B cell (primary cell): ENCODE results near the gene CPEB3. TPM values are rescaled to one million over a fixed set of nuclear protein-coding genes. Genes with fewer than 3 reads are reported as not detected.

Experiments used
- ATAC-seq: fragments of 200-7000 bp; cut with Tn5 transposase; one replicate; pipeline ENCODE4 v1.10.0; 2021; ENCODE audit warnings: low read depth, mild to moderate bottlenecking, moderate number of reproducible peaks, moderate library complexity
- CTCF ChIA-PET: fragments of 350-600 bp; sonication (Branson Sonifier 250); formaldehyde crosslinking; loops from one replicate; lab custom pipeline; 2021; ENCODE audit warnings: antibody characterized with exemption, inconsistent platforms; lab: Charles Lee
- POLR2A ChIA-PET: fragments of 350-600 bp; sonication (Branson Sonifier 250); formaldehyde crosslinking; loops from one replicate; lab custom pipeline; 2021; ENCODE audit warnings: antibody characterized with exemption; lab: Charles Lee
- DNase-seq: peaks from one replicate; pipeline ENCODE4 v3.0.0; 2013
- H2AFZ ChIP-seq: 2 replicates; pipeline ENCODE4 v1.6.1; 2012; ENCODE audit warnings: mild to moderate bottlenecking, low read depth, low read length; ENCODE audit not compliant: insufficient read depth, poor library complexity, severe bottlenecking
- H3K27ac ChIP-seq, 2 donors: 1 replicate in 1 of 2; 2 replicates in 1 of 2; pipeline ENCODE4 v1.5.1; 2012 to 2013; ENCODE audit warnings: low read length in 2 of 2, mild to moderate bottlenecking in 2 of 2, moderate library complexity in 1 of 2
- H3K27me3 ChIP-seq, 4 experiments: fragments of 200-600 bp in 1 of 4; sonication (generic) in 1 of 4; replicated peaks in 1 of 4; 1 replicate in 2 of 4; 2 replicates in 2 of 4; pipeline versions ENCODE4 v1.6.1 to v1.7.0; 2013 to 2016; ENCODE audit warnings: low read length in 3 of 4, mild to moderate bottlenecking in 2 of 4, mixed read lengths in 1 of 4, moderate library complexity in 1 of 4; ENCODE audit not compliant: insufficient read depth in 4 of 4, control insufficient read depth in 3 of 4; ENCODE audit errors: control extremely low read depth in 1 of 4
- H3K36me3 ChIP-seq, 2 experiments: replicated peaks in 1 of 2; 1 replicate in 1 of 2; 2 replicates in 1 of 2; pipeline versions ENCODE4 v1.6.1 to v1.7.1; 2013; ENCODE audit warnings: low read length in 1 of 2; ENCODE audit not compliant: insufficient read depth in 2 of 2, control insufficient read depth in 1 of 2; ENCODE audit errors: control extremely low read depth in 1 of 2, extremely low read depth in 1 of 2
- H3K4me1 ChIP-seq, 2 donors: fragments of 200-600 bp in 1 of 2; sonication (generic) in 1 of 2; 1 replicate in 1 of 2; 2 replicates in 1 of 2; pipeline versions ENCODE4 v1.5.1 to v1.6.1; 2013 to 2017; ENCODE audit warnings: low read length in 2 of 2; ENCODE audit not compliant: control insufficient read depth in 2 of 2, insufficient read depth in 2 of 2
- H3K4me2 ChIP-seq: replicated peaks from 2 replicates; pipeline ENCODE3; 2012; ENCODE audit warnings: mild to moderate bottlenecking, low read depth, low read length; ENCODE audit not compliant: poor library complexity, severe bottlenecking
- H3K4me3 ChIP-seq, 5 experiments: fragments of 200-600 bp in 1 of 5; sonication (generic) in 1 of 5; 1 replicate in 3 of 5; 2 replicates in 2 of 5; pipeline versions ENCODE4 v1.5.1 to v1.7.0; 2011 to 2016; ENCODE audit warnings: low read length in 4 of 5, mild to moderate bottlenecking in 4 of 5, low read depth in 2 of 5, control low read depth in 1 of 5, moderate library complexity in 1 of 5; ENCODE audit not compliant: insufficient read depth in 1 of 5; ENCODE audit errors: control extremely low read depth in 1 of 5, extremely low read depth in 1 of 5
- H3K79me2 ChIP-seq: fragments of 200-600 bp; sonication (generic); one replicate; pipeline ENCODE4 v1.6.0; 2016; ENCODE audit warnings: low read length; ENCODE audit not compliant: control insufficient read depth, insufficient read depth
- H3K9ac ChIP-seq: fragments of 200-600 bp; sonication (generic); 2 replicates; pipeline ENCODE4 v1.6.1; 2017; ENCODE audit warnings: mild to moderate bottlenecking, low read length, moderate library complexity
- H3K9me3 ChIP-seq, 3 donors: one replicate each; pipeline versions ENCODE4 v1.6.1 to v1.7.1; 2013; ENCODE audit warnings: low read length in 2 of 3; ENCODE audit not compliant: control insufficient read depth in 2 of 3, insufficient read depth in 1 of 3; ENCODE audit errors: control extremely low read depth in 1 of 3
- H4K20me1 ChIP-seq: 2 replicates; pipeline ENCODE4 v1.6.0; 2012; ENCODE audit warnings: mild to moderate bottlenecking, low read length; ENCODE audit not compliant: insufficient read depth, control insufficient read depth, poor library complexity, severe bottlenecking
- H3K27ac Mint-ChIP-seq: one replicate; pipeline ENCODE4 v1.8.0; 2021; ENCODE audit warnings: mixed read lengths
- H3K27me3 Mint-ChIP-seq: one replicate; pipeline ENCODE4 v1.8.0; 2021; ENCODE audit warnings: mixed read lengths
- H3K4me1 Mint-ChIP-seq: one replicate; pipeline ENCODE4 v1.8.0; 2021; ENCODE audit warnings: mixed read lengths
- H3K4me3 Mint-ChIP-seq: one replicate; pipeline ENCODE4 v1.8.0; 2021; ENCODE audit warnings: mixed read lengths
- H3K9me3 Mint-ChIP-seq: one replicate; pipeline ENCODE4 v1.8.0; 2022; ENCODE audit warnings: mixed read lengths; ENCODE audit not compliant: insufficient read depth
- CTCF ChIP-seq: fragments of 200-600 bp; IDR thresholded peaks from one replicate; pipeline ENCODE4 v1.8.0; 2022; ENCODE audit warnings: antibody characterized with exemption, mild to moderate bottlenecking
- EZH2 ChIP-seq: IDR thresholded peaks from 2 replicates; pipeline ENCODE4 v1.6.1; 2012; ENCODE audit warnings: borderline replicate concordance, low read depth, mild to moderate bottlenecking, moderate library complexity, low read length; ENCODE audit not compliant: insufficient read depth, poor library complexity, severe bottlenecking
- WGBS: methylation state at CpG from one replicate; pipeline ENCODE4 v1.1.5; 2013; ENCODE audit warnings: missing lambda C conversion rate; ENCODE audit not compliant: insufficient coverage; 5-methylcytosine and 5-hydroxymethylcytosine counted together
- intact Hi-C: fragments of 100-400 bp; cut with micrococcal nuclease; formaldehyde crosslinking; loops from one replicate; pipeline ENCODE4 v1.10.0; 2022
- polyA plus RNA-seq: library from polyadenylated mRNA; depleted of rRNA; stranded (reverse); fragments of >200 nt; gene quantifications from 2 replicates; pipeline ENCODE4 v1.2.3, GENCODE V29; 2012
- total RNA-seq, 2 donors: library from RNA; stranded (reverse); fragments of 120-200 nt in 1 of 2; gene quantifications; 1 replicate in 1 of 2; 2 replicates in 1 of 2; pipeline versions ENCODE4 v1.2.3 to v1.2.4, GENCODE V29; 2013 to 2022

The CPEB3 gene
- total and polyA plus RNA-seq, 2 donors (not counting 1 experiment from before 2014, with no cell fraction given) = 1.6 to 6.7 TPM

DNA sequence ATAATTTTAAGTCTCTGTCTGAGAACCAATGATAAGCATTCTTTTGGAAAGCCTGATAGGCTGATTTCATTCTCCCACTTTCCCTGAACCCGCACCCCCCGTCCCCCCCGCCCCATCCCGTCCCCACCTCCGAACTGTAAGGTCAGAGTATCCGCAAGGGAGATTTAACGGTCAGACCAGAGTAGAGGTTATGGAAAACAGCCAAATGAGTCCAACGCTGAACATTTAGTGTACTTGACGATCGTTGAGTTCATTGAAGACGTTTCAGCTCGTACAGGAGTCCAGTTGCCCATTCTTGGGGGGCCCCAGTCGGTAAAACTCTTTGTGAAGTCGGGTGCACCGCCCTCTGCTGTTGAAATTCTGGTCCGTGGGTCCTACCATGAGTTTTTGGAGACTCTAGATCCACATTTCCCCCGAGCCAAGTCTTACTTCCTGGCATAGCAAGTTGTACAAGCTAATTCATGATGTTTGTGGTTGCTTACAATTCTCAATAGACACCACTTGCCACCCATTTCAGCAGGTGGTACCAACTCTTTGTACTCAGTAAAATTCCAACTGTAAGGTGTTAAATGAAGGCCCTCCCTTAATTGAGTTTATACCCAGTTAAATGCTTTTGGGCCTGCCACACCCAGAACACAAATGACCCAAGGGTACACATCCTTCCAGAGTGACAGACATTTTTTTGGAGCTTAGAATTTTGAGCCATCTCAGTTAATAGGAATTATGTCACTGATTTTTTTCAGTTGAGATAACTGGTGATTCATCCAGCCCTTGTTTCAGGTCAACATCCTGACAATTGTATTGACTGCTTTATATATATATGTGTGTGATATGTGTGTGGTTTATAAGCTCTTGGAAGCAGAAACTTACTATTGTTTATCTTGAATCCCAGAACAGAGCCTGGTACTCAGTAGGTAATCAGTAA lies 1.3 kb upstream of the CPEB3 start:
- POLR2A ChIA-PET = interaction anchor here (0.6 to 1.1 kb wide), 2 partner anchors 204 to 1390 kb away, joined by 3 to 5 read pairs; no protein-coding TSS in a partner anchor
- H3K9me3 ChIP-seq = no peaks in the 10 kb centered on the region
- Mint-ChIP-seq H3K4me3 (peak overlapping the region; percentile 95), H3K9me3 (no peaks in the 10 kb centered on the region), H3K4me1 (peaks cover 38% of the 10 kb centered on the region), H3K27me3 (no peaks in the 10 kb centered on the region), H3K27ac (peak overlapping the region; percentile 91)
- intact Hi-C loops = loop anchor here (1.0 to 10.0 kb wide), 10 partner anchors 52 to 1410 kb away; partner anchors contain the start of genes BTAF1, CEP55, EXOC6 and FRA10AC1
- peaks cover 18% of the 10 kb centered on the region for H4K20me1 ChIP-seq
- H3K36me3 ChIP-seq = peaks cover 3% of the 10 kb centered on the region in 2 experiments
- DNase-seq (peak; percentile 69), ATAC-seq (no peak)
- TF ChIP-seq CTCF = peak; percentile 41
- TF ChIP-seq EZH2 = no peak
- peaks cover 15 to 27% of the 10 kb centered on the region in 2 donors for H3K4me1 ChIP-seq
- H3K79me2 ChIP-seq = peaks cover 87% of the 10 kb centered on the region
- H3K27me3 ChIP-seq = no peaks in the 10 kb centered on the region
- H3K9ac ChIP-seq = peak overlapping the region; percentile 99
- WGBS = under 1% methylated on average over 10 of the region's 17 CpGs
- peak overlapping the region; percentile 55 to 88 for H3K27ac ChIP-seq
- H2AFZ ChIP-seq = peak overlapping the region; percentile 100
- H3K4me2 ChIP-seq = peak overlapping the region; percentile 98
- CTCF ChIA-PET = interaction anchor here (0.6 to 3.4 kb wide), 6 partner anchors 12 to 207 kb away, joined by 3 to 41 read pairs (median 4); no protein-coding TSS in a partner anchor
- peak overlapping the region; percentile 46 to 99 (median 85) for H3K4me3 ChIP-seq
